SK-N-SH treated with all-trans-retinoic acid at 6 μM for 48 hours (cell line): Measurements from ENCODE around the gene MAGEA2B.
"Not testable (repeated sequence)": the region's sequence is repeated elsewhere in the genome, so short reads cannot be mapped to it uniquely, and the experiment has no call there.

Experiments used
- CREB5 ChIP-seq: fragments of 250-450 bp; sonication (Bioruptor Pico); IDR thresholded peaks from 2 replicates; pipeline ENCODE4 v1.5.1; 2020; ENCODE audit warnings: low read depth, mild to moderate bottlenecking, moderate library complexity
- CSDC2 ChIP-seq: fragments of 250-450 bp; sonication (Bioruptor Pico); IDR thresholded peaks from 2 replicates; pipeline ENCODE4 v1.5.0; 2020; ENCODE audit warnings: mild to moderate bottlenecking, moderate library complexity
- CSRNP3 ChIP-seq: fragments of 250-450 bp; sonication (Bioruptor Pico); IDR thresholded peaks from 2 replicates; pipeline ENCODE4 v1.5.1; 2021; ENCODE audit warnings: mild to moderate bottlenecking, moderate library complexity
- ESRRG ChIP-seq: fragments of 250-450 bp; sonication (Bioruptor Pico); IDR thresholded peaks from 2 replicates; pipeline ENCODE4 v1.6.1; 2021; ENCODE audit warnings: mild to moderate bottlenecking
- PATZ1 ChIP-seq: fragments of 250-450 bp; sonication (Bioruptor Pico); IDR thresholded peaks from 2 replicates; pipeline ENCODE4 v1.8.0; 2020; ENCODE audit warnings: mild to moderate bottlenecking, moderate library complexity, borderline replicate concordance
- POU6F1 ChIP-seq: fragments of 250-450 bp; sonication (Bioruptor Pico); IDR thresholded peaks from 2 replicates; pipeline ENCODE4 v1.8.0; 2021; ENCODE audit warnings: low read depth, mild to moderate bottlenecking, moderate library complexity, borderline replicate concordance
- RARB ChIP-seq: fragments of 250-450 bp; sonication (Bioruptor Pico); IDR thresholded peaks from 2 replicates; pipeline ENCODE4 v1.8.0; 2021; ENCODE audit warnings: mild to moderate bottlenecking, moderate library complexity
- SNAI2 ChIP-seq: fragments of 250-450 bp; sonication (Bioruptor Pico); IDR thresholded peaks from 2 replicates; pipeline ENCODE4 v1.5.0; 2020; ENCODE audit warnings: mild to moderate bottlenecking, moderate library complexity
- ZFP3 ChIP-seq: fragments of 250-450 bp; sonication (Bioruptor Pico); IDR thresholded peaks from 2 replicates; pipeline ENCODE4 v1.5.0; 2020; ENCODE audit warnings: mild to moderate bottlenecking, moderate library complexity
- ZFP30 ChIP-seq: fragments of 450-650 bp; formaldehyde crosslinking; IDR thresholded peaks from 2 replicates; pipeline ENCODE4 v1.5.0; 2022; ENCODE audit warnings: mild to moderate bottlenecking, moderate library complexity

- not testable (repeated sequence) for TF ChIP-seq ZFP30; SNAI2 (CRISPR knock-in tag); CSDC2 (CRISPR knock-in tag); PATZ1; RARB (CRISPR knock-in tag); ESRRG (CRISPR knock-in tag); ZFP3 (CRISPR knock-in tag); CREB5; CSRNP3 (CRISPR knock-in tag); POU6F1 (CRISPR knock-in tag)
Measured at GRCh38 chrX:152736528-152736927, 22.1 kb downstream of the MAGEA2B start.
